Brain microvascular endothelial cell (primary cell): ENCODE measurements around the gene SYTL2.

Experiments used
- DNase-seq: peaks from one replicate; pipeline ENCODE4 v3.0.0-alpha.2; 2020
- H3K27ac ChIP-seq: fragments of 250-450 bp; sonication (Bioruptor Pico); 2 replicates; pipeline ENCODE4 v1.5.1; 2020; ENCODE audit warnings: mild to moderate bottlenecking, moderate library complexity
- H3K27me3 ChIP-seq: fragments of 250-450 bp; sonication (Bioruptor Pico); replicated peaks from 2 replicates; pipeline ENCODE4 v1.5.1; 2020; ENCODE audit warnings: mild to moderate bottlenecking
- H3K36me3 ChIP-seq: fragments of 250-450 bp; sonication (Bioruptor Pico); replicated peaks from 2 replicates; pipeline ENCODE4 v1.5.1; 2020; ENCODE audit warnings: mild to moderate bottlenecking
- H3K4me3 ChIP-seq: 2 replicates; pipeline ENCODE4 v1.5.1; 2011; ENCODE audit warnings: low read depth, mild to moderate bottlenecking, control low read depth, low read length, moderate library complexity
- in situ Hi-C: cut with HindIII; loops from 2 replicates; pipeline ENCODE4 v1.10.0; 2017; ENCODE audit warnings: low sequenced_read_pairs, low pct_ligation_motif_present
- TF ChIP-seq, protein P1 (sequence below): IDR thresholded peaks from 2 replicates; pipeline ENCODE4 v1.5.1; 2011; ENCODE audit warnings: low read depth, mild to moderate bottlenecking, moderate library complexity, low read length, control low read depth, inconsistent platforms; ENCODE audit errors: missing control alignments

The SYTL2 gene

DNA sequence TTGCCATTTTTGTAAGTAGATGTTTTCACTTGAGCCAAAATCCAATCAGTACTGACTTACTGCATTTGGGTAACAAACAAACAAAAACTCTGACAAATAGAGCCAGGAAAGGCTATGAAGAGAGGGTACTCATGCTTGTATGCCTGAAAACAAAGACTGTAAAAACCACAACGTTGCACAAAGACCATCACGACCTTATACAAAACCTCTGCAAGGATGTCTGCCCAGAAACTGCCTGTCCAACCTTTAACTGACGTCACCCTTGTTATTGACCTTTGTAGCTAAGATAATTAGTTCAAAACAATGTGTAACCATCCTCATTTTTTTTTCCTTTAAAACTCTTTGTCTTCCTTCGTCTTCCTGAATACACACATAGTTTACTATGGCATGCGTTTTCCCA is 145.2 kb downstream of the SYTL2 start:
- TF ChIP-seq, protein P1, sequence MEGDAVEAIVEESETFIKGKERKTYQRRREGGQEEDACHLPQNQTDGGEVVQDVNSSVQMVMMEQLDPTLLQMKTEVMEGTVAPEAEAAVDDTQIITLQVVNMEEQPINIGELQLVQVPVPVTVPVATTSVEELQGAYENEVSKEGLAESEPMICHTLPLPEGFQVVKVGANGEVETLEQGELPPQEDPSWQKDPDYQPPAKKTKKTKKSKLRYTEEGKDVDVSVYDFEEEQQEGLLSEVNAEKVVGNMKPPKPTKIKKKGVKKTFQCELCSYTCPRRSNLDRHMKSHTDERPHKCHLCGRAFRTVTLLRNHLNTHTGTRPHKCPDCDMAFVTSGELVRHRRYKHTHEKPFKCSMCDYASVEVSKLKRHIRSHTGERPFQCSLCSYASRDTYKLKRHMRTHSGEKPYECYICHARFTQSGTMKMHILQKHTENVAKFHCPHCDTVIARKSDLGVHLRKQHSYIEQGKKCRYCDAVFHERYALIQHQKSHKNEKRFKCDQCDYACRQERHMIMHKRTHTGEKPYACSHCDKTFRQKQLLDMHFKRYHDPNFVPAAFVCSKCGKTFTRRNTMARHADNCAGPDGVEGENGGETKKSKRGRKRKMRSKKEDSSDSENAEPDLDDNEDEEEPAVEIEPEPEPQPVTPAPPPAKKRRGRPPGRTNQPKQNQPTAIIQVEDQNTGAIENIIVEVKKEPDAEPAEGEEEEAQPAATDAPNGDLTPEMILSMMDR, result no peak

DNA sequence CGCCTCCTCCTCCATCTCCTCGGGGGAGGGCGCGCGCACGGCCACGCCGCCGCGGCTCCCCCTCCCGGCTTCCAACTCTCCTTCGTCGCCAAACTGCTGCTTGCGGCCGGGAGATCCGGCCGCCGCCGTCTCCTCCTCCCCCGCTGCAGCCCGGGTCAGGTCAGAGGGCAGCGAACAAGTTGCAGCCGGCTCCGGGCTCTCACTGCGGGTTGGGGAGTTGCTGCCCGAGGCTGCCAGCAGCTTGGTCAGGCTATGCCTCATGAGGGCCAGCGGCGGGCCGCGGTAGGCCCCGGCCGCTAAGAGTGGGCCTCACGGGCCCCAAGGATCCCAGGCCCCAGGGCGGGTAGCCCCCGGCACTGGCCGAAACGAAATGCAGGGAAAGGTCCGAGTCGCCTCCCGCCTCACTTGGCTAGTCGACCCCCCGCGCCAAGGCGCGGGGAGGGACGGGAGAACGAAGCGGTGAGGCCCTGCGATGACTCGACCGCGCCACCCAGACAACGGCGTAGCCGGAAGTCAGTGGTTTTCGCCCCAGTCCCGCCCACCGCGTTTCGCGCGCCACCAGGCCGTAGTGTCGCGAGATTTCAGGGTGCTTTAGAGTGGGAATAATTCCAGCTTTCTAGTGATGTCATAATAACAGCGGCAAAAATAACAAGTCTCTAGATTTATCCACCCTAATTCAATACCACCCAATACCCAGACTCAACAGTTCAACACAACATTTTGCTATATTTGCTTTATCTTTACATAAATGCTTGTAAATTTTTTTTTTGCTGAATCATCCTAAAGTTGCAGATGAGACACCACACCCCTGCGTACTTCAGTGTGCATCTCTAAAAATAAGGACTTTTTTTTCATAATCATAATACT is 146.1 kb downstream of the SYTL2 start, which contains the start of gene CREBZF:
Gene CREBZF, minus strand, starts transcription at position 515 of the 867 bp plus-strand sequence. Its CDS starts 254 bp downstream, at position 261.
- no peaks in the 10 kb centered on the region for H3K27me3 ChIP-seq
- peak within 1 kb of the TSS; percentile 97 for H3K4me3 ChIP-seq
- peak within 1 kb of the TSS; percentile 93 for H3K27ac ChIP-seq
- TF ChIP-seq, protein P1, result no peak
- peak; percentile 91 for DNase-seq
- H3K36me3 ChIP-seq, result no peaks in the 10 kb centered on the region
- in situ Hi-C loops, result no loop called here

More for the DNA sequence above, 145.2 kb downstream of the SYTL2 start:
- H3K27me3 ChIP-seq, result no peaks in the 10 kb centered on the region
- H3K27ac ChIP-seq, result no peak overlapping the region
- no peak for DNase-seq
- no peaks in the 10 kb centered on the region for H3K36me3 ChIP-seq
- no peak overlapping the region for H3K4me3 ChIP-seq
- in situ Hi-C loops, result no loop called here

DNA sequence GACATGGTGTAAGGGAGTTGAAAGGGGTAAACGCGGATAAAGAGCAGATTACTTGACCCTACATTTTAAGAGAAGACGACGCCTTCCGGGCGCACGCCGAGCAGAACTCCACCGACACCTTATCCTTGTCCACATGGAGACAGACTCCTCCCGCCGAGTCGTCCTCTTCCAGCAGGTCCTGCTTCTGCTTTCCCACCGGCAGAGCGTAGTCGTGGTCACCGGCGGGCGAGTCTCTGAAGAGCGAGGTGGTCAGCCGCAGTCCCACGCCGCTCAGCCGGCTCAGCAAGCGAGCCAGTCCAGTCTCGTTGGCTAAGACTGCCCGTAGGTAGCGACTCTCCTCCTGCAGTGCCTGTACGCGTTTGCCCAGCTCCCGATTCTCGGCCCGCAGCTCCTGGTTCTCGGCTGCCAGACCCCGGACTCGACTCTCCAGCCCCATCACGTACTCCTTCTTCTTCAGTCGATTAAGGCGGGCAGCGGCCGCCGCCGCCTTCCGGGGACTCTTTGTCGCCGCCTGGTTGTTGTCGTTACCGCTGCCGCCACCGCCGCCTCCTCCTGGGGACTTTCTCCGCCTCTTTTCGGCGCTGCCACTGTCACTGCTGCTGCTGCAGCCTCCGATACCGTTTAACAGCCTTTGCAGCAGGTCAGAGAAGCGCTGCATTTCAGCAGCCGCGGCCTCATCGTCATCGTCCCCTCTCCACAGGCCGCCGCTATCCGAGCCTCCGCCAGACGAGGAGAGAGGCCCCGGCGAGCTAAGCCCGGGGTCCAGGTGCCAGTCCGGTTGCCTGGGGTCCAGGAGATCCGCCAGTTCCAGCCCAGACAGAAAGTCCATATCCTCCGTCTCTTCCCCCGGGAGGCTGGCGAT is 147.0 kb downstream of the SYTL2 start:
- TF ChIP-seq, protein P1, result peak; percentile 63
- in situ Hi-C loops, result no loop called here
- H3K4me3 ChIP-seq, result peak overlapping the region; percentile 97
- peak overlapping the region; percentile 93 for H3K27ac ChIP-seq
- peak; percentile 34 for DNase-seq
- H3K27me3 ChIP-seq, result no peaks in the 10 kb centered on the region
- no peaks in the 10 kb centered on the region for H3K36me3 ChIP-seq

DNA sequence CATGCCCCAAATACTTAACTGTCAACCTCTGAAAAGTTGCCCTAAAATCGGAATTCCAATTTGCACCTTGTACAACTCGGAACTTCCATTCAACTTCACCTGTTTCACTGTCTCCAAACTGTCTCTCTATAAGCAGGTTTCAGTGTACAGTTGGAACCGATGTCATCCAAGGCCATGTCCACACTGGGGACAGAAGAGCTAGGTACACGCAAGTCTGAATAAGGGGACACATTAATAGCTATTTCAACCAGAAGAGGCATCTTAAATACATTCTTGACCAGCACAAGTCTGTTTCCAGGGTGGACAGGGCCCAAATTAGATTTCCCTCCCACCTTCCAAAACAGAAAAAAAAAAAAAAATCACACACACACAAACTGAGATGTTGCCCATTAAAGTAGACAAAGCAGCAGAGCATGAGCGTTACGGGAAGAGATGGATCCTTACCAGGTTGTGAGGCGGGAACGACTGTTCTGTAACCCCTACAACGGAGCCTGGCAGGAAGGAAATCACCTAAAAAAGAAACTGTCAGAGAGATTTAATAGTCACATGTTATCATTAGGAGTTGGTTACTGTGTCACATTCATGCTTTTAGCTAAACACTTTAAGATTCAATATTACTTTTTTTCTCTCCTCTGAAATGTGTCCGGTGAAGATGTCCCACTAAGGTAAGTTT is 147.7 kb downstream of the SYTL2 start:
- TF ChIP-seq, protein P1, result no peak
- H3K27ac ChIP-seq, result no peak overlapping the region
- peaks cover 4% of the 10 kb centered on the region for H3K36me3 ChIP-seq
- no peak for DNase-seq
- peak overlapping the region; percentile 97 for H3K4me3 ChIP-seq
- in situ Hi-C loops, result no loop called here
- H3K27me3 ChIP-seq, result no peaks in the 10 kb centered on the region

DNA sequence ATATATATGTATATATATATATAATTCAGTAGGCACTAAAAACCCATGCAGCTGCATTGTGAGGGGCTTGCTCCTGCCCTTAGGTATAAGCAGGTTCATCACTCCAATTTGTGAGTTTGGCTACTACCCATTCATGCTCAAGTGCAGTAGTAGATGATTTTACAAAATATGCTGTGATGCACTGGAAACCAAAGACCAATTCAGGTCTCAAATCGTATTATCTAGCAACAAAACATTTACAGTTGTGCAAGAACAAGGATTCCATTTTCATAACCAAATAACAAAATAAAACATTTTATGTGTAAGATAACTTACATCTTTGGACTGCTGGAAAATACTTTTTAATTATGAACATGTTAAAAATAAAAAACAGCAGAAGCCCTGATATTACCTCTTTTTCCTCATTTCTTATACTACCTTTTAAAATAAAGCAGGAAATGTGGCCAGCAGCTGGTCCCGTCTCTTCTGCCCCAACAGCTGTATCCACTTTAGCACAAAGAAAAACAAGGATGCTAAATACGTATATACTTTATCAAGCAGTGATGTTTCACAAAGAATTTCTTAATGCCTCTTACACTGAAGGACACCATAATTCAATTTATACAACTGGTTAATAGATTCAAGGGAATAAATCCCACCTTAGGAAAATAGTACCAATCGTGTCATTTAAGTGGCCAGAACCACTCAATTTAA is 148.8 kb downstream of the SYTL2 start:
- TF ChIP-seq, protein P1, result no peak
- Histone ChIP-seq H3K27ac (no peak overlapping the region), H3K27me3 (no peaks in the 10 kb centered on the region), H3K4me3 (peak overlapping the region; percentile 97), H3K36me3 (peaks cover 6% of the 10 kb centered on the region)
- in situ Hi-C loops, result no loop called here
- no peak for DNase-seq
